GM18519 (cell line): Measurements from ENCODE around the gene PCDHGB3.
"Not testable (repeated sequence)": the region's sequence is repeated elsewhere in the genome, so short reads cannot be mapped to it uniquely, and the experiment has no call there.

Source experiments
- ATAC-seq: cut with Tn5 transposase; IDR thresholded peaks from one replicate; pipeline ENCODE4 v1.9.1; 2021; ENCODE audit warnings: mild to moderate bottlenecking, moderate library complexity; ENCODE audit not compliant: unreplicated experiment, low FRiP score

Gene PCDHGB3

GRCh38 chr5:141356133-141356532 is 13.9 kb upstream of the PCDHGB3 start:
- no peak for ATAC-seq

DNA sequence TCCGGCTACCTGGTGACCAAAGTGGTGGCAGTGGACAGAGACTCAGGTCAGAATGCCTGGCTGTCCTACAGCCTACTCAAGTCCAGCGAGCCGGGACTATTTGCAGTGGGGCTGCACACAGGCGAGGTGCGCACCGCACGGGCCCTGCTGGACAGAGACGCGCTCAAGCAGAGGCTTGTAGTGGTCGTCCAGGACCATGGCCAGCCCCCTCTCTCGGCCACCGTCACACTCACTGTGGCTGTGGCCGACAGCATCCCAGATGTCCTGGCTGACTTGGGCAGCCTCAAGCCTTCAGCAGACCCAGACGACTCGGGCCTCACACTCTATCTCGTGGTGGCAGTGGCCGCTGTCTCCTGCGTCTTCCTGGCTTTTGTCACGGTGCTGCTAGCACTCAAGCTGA is 13.1 kb upstream of the PCDHGB3 start:
- no peak for ATAC-seq

GRCh38 chr5:141359790-141360426 is 10.1 kb upstream of the PCDHGB3 start, which contains the start of gene PCDHGB2:
Gene PCDHGB2 (plus strand): TSS chr5:141359994. CDS start chr5:141360136, 142 bp downstream.
- no peak for ATAC-seq

DNA sequence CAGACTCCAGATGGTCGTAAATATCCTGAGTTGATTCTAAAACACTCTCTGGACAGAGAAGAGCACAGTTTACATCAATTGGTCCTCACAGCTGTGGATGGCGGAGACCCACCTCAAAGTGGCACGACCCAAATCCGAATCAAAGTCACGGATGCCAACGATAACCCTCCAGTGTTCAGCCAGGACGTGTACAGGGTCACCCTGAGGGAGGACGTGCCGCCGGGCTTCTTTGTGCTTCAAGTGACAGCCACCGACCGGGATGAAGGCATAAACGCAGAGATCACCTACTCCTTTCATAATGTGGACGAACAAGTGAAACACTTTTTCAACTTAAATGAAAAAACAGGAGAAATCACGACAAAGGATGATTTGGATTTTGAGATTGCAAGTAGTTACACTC is 9.4 kb upstream of the PCDHGB3 start:
- ATAC-seq: no peak

GRCh38 chr5:141362719-141363118 is 7.3 kb upstream of the PCDHGB3 start:
- ATAC-seq: no peak

DNA sequence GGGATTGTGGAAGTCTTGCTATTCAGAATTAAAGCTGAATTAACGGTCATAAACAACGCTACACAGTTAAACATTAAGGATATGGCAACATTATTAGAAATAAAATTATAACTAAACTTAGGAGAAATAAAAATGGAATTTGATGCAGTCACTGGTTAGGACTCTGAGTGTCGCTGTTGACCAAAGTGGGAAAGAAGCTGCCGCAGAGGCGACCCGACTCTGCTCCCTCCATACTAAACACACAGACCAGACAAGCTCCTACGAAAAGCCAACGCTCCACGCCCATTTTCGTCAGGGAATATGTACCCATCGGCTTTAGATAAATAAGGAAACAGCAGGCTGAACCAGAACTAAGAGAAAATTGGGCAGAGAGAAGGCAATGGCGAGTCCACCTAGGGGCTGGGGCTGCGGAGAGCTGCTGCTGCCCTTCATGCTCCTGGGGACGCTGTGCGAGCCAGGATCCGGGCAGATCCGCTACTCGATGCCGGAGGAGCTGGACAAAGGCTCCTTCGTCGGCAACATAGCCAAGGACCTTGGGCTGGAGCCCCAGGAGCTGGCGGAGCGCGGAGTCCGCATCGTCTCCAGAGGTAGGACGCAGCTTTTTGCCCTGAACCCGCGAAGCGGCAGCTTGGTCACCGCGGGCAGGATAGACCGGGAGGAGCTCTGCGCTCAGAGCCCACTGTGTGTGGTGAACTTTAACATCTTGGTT is 5.9 kb upstream of the PCDHGB3 start, which contains the start of gene PCDHGA5:
Gene PCDHGA5 (plus strand): TSS at position 211 of the 709 bp plus-strand sequence. CDS start 169 bp downstream, at position 380.
- ATAC-seq: no peak

DNA sequence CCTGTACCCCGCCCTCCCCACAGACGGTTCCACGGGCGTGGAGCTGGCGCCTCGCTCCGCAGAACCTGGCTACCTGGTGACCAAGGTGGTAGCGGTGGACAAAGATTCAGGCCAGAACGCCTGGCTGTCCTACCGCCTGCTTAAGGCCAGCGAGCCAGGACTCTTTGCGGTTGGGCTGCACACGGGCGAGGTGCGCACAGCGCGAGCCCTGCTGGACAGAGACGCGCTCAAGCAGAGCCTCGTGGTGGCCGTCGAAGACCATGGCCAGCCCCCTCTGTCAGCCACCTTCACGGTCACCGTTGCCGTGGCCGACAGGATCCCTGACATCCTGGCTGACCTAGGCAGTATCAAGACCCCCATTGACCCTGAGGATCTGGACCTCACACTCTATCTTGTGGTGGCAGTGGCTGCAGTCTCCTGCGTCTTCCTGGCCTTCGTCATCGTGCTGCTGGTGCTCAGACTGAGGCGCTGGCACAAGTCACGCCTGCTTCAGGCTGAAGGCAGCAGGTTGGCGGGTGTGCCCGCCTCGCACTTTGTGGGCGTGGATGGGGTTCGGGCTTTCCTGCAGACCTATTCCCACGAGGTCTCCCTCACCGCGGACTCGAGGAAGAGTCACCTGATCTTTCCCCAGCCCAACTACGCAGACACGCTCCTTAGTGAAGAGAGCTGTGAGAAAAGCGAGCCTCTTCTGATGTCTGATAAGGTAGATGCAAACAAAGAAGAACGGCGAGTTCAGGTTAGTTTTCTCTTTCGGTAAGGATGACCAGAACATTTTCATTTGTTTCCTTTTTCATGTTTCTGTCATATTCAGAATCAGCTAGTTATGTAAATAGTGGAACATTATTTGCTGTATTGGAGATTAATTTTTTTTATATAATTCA is 3.8 kb upstream of the PCDHGB3 start:
- no peak for ATAC-seq

DNA sequence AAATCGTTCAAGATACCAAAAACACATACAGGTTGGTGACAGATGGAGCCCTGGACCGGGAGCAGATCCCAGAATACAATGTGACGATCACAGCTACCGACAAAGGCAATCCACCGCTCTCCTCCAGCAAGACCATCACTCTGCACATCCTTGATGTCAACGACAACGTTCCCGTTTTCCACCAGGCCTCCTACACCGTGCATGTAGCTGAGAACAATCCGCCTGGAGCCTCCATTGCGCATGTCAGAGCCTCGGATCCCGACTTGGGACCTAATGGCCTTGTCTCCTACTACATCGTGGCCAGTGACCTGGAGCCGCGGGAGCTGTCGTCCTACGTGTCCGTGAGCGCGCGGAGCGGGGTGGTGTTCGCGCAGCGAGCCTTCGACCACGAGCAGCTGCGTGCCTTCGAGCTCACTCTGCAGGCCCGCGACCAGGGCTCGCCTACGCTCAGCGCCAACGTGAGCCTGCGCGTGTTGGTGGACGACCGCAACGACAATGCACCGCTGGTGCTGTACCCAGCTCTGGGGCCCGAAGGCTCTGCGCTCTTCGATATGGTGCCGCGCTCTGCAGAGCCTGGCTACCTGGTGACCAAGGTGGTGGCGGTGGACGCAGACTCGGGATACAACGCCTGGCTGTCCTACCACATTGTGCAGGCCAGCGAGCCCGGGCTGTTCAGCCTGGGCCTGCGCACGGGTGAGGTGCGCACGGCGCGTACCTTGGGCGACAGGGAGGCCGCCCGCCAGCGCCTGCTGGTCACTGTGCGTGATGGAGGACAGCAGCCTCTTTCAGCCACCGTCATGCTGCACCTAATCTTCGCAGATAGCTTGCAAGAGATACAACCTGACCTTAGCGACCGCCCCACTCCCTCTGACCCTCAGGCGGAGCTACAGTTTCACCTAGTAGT is 1.8 kb downstream of the PCDHGB3 start:
- no peak for ATAC-seq

GRCh38 chr5:141373673-141374317 is 3.8 kb downstream of the PCDHGB3 start, which contains the start of gene PCDHGA6:
Gene PCDHGA6 (plus strand): TSS chr5:141373891. CDS start chr5:141374084, 193 bp downstream.
- ATAC-seq: no peak

DNA sequence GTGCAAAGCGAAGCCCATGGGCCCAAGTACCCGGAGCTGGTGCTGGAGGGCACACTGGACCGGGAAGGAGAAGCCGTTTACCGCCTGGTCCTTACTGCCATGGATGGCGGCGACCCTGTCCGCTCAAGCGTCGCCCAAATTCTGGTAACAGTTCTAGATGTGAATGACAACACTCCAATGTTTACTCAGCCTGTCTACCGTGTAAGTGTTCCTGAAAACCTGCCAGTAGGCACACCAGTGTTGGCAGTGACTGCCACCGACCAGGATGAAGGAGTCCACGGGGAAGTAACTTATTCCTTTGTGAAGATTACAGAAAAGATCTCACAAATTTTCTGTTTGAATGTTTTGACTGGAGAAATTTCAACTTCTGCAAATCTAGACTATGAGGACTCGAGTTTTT is 4.6 kb downstream of the PCDHGB3 start:
- ATAC-seq: no peak

- ATAC-seq: not testable (repeated sequence)
Measured at GRCh38 chr5:141375444-141376155, 5.6 kb downstream of the PCDHGB3 start.

DNA sequence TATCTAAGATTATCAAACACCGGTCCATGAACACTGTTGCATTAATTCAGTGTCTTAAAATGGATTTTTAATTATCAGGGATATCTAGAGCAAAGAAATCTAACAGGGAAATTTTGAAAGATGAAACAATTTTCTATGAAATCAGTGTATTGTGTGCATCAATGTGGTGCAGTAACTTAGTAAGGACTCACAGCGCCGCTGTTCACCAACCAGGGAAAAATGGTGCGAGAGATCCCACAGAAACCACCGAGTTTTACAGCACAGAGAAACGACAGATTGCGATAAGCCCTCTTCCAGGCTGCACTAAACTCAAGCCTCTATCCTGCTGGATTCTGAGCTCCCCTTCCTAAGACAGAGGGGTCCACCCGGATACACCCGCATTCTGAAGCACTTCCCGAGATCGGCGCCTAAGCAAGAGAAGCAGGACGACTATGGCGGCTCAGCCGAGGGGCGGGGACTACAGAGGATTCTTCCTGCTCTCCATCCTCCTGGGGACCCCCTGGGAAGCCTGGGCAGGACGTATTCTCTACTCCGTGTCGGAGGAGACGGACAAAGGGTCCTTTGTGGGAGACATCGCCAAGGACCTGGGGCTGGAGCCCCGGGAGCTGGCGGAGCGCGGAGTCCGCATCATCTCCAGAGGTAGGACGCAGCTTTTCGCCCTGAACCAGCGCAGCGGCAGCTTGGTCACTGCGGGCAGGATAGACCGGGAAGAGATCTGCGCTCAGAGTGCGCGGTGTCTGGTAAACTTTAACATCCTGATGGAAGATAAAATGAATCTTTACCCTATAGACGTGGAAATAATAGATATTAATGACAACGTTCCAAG is 12.6 kb downstream of the PCDHGB3 start, which contains the start of gene PCDHGA7:
Gene PCDHGA7 (plus strand): TSS at position 274 of the 826 bp plus-strand sequence. CDS start 158 bp downstream, at position 432.
- ATAC-seq: no peak

- no peak for ATAC-seq
Measured at GRCh38 chr5:141383345-141383744, 13.3 kb downstream of the PCDHGB3 start.

DNA sequence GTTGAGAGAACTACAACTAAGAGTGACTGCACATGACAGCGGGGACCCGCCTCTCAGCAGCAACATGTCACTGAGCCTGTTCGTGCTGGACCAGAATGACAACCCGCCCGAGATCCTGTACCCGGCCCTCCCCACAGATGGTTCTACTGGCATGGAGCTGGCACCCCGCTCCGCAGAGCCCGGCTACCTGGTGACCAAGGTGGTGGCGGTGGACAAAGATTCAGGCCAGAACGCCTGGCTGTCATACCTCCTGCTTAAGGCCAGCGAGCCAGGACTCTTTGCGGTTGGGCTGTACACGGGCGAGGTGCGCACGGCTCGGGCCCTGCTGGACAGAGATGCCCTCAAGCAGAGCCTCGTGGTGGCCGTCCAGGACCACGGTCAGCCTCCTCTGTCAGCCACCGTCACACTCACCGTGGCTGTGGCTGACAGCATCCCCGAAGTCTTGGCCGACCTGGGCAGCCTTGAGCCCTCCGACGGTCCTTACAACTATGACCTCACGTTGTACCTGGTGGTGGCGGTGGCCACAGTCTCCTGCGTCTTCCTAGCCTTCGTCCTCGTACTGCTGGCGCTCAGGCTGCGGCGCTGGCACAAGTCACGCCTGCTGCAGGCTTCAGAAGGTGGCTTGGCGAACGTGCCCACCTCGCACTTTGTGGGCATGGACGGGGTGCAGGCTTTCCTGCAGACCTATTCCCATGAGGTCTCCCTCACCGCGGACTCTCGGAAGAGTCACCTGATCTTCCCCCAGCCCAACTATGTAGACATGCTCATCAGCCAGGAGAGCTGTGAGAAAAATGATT is 14.6 kb downstream of the PCDHGB3 start:
- ATAC-seq: no peak

DNA sequence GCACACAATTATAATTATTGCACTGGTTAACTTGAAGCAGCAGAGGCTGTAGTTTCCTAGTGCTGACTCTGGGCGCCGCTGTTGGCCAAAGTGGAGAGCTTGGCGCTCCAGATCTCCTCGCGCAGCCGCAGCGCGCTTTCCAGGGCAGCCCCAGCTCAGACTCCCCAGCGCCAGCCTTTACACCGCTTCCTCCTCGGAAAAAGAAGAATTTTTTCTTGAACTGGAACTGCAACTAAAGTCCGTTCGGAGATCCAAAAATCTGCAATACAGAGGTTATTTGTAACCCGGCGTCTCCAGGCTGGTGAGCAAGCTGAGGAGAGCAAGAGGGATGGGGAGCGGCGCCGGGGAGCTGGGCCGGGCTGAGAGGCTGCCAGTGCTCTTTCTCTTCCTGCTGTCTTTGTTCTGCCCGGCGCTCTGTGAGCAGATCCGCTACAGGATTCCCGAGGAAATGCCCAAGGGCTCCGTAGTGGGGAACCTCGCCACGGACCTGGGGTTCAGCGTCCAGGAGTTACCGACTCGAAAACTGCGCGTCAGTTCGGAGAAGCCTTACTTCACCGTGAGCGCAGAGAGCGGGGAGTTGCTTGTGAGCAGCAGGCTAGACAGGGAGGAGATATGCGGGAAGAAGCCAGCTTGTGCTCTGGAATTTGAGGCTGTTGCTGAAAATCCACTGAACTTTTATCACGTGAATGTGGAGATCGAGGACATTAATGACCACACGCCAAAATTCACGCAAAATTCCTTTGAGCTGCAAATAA is 17.7 kb downstream of the PCDHGB3 start, which contains the start of gene PCDHGB4:
Gene PCDHGB4 (plus strand): TSS at position 142 of the 755 bp plus-strand sequence. CDS start 187 bp downstream, at position 329.
- ATAC-seq: not testable (repeated sequence)

- ATAC-seq: no peak
Measured at GRCh38 chr5:141388661-141389060, 18.6 kb downstream of the PCDHGB3 start.
